Lung (tissue), 16 donors: ENCODE measurements around the gene FBXO28. TPM values are rescaled to one million over a fixed set of nuclear protein-coding genes. Genes with fewer than 3 reads are reported as not detected.
A peak's percentile ranks its signal among the peaks of the same experiment; 100 is the strongest.

ENCODE experiments used
- ATAC-seq: fragments of 200-7000 bp; cut with Tn5 transposase; one replicate; pipeline ENCODE4 v1.9.1; 2020; ENCODE audit warnings: moderate number of reproducible peaks; ENCODE audit not compliant: insufficient read depth, low FRiP score
- DNase-seq, 3 donors: peaks; one replicate each; pipeline ENCODE4 v3.0.0-alpha.2; 2013 to 2017
- H3K27ac ChIP-seq, 2 donors: one replicate each; pipeline ENCODE4 v1.5.1; 2013; ENCODE audit warnings: mild to moderate bottlenecking in 2 of 2, moderate library complexity in 2 of 2, control low read depth in 1 of 2, inconsistent platforms in 1 of 2, low read depth in 1 of 2, low read length in 1 of 2
- H3K27me3 ChIP-seq, 3 donors: one replicate each; pipeline ENCODE4 v1.5.1; 2013; ENCODE audit warnings: low read length in 2 of 3; ENCODE audit not compliant: control insufficient read depth in 3 of 3, insufficient read depth in 3 of 3
- H3K36me3 ChIP-seq, 4 donors: one replicate each; pipeline ENCODE4 v1.5.1; 2013; ENCODE audit warnings: low read length in 4 of 4, mild to moderate bottlenecking in 1 of 4, moderate library complexity in 1 of 4; ENCODE audit not compliant: control insufficient read depth in 4 of 4, insufficient read depth in 4 of 4
- H3K4me1 ChIP-seq, 5 donors: one replicate each; pipeline ENCODE4 v1.5.1; 2013; ENCODE audit warnings: low read length in 5 of 5, mild to moderate bottlenecking in 2 of 5, moderate library complexity in 1 of 5; ENCODE audit not compliant: control insufficient read depth in 5 of 5, insufficient read depth in 5 of 5
- H3K4me3 ChIP-seq: one replicate; pipeline ENCODE4 v1.5.1; 2013; ENCODE audit warnings: mild to moderate bottlenecking, control low read depth, moderate library complexity
- H3K9ac ChIP-seq, 2 donors: one replicate each; pipeline ENCODE4 v1.5.1; 2013; ENCODE audit warnings: low read length in 2 of 2, control low read depth in 1 of 2; ENCODE audit not compliant: insufficient read depth in 1 of 2
- H3K9me3 ChIP-seq, 4 donors: one replicate each; pipeline ENCODE4 v1.5.1; 2013; ENCODE audit warnings: low read length in 3 of 4, mild to moderate bottlenecking in 1 of 4, moderate library complexity in 1 of 4; ENCODE audit not compliant: control insufficient read depth in 4 of 4, insufficient read depth in 3 of 4
- WGBS, 2 donors: extraction: QIAGEN DNeasy Blood & Tissue Kit; methylation state at CpG; one replicate each; pipeline ENCODE4 v1.1.7; 2013; 5-methylcytosine and 5-hydroxymethylcytosine counted together
- long read RNA-seq, 5 donors: transcript quantifications; one replicate each; lab custom pipeline, GENCODE V29; 2026
- polyA plus RNA-seq, 2 donors: library from polyadenylated mRNA; stranded (reverse); fragments of 200-250 nt; gene quantifications; one replicate each; pipeline ENCODE4 v1.2.1, GENCODE V29; 2013
- total RNA-seq, 2 donors: library from RNA; depleted of rRNA in 1 of 2; stranded (reverse); fragments of >200 nt in 1 of 2; gene quantifications; one replicate each; pipeline ENCODE4 v1.2.1, GENCODE V29; 2014 to 2021
- TF ChIP-seq, protein P1 (sequence below): IDR thresholded peaks from 2 replicates; pipeline ENCODE4 v1.5.1; 2012; ENCODE audit warnings: mild to moderate bottlenecking; ENCODE audit errors: control extremely low read depth, extremely low read depth
- donor health status: control.
- donor health status: control.
- donor health status: Bipolar disorder and iron deficiency.
- donor health status: healthy.
- donor health status: DM: yes; HTN: yes; CAD: no.

The FBXO28 gene, protein sequence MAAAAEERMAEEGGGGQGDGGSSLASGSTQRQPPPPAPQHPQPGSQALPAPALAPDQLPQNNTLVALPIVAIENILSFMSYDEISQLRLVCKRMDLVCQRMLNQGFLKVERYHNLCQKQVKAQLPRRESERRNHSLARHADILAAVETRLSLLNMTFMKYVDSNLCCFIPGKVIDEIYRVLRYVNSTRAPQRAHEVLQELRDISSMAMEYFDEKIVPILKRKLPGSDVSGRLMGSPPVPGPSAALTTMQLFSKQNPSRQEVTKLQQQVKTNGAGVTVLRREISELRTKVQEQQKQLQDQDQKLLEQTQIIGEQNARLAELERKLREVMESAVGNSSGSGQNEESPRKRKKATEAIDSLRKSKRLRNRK
- 10 to 100 TPM; 27.4 to 41.5 TPM for total RNA-seq
- 10 to 100 TPM; 10.1 to 11.9 TPM for polyA plus RNA-seq
- long read RNA-seq, donor 1, full-length matches to known transcripts: 6 of 6 reads
- long read RNA-seq, donor 1, partial matches to known transcripts: 0 of 6 reads
- long read RNA-seq, donor 1, other reads (novel, unspliced or antisense): 0 of 6 reads
- long read RNA-seq, donor 2, full-length matches to known transcripts: 5 of 5 reads
- long read RNA-seq, donor 2, partial matches to known transcripts: 0 of 5 reads
- long read RNA-seq, donor 2, other reads (novel, unspliced or antisense): 0 of 5 reads
- long read RNA-seq, donor 3, full-length matches to known transcripts: 3 of 3 reads
- long read RNA-seq, donor 3, partial matches to known transcripts: 0 of 3 reads
- long read RNA-seq, donor 3, other reads (novel, unspliced or antisense): 0 of 3 reads
- long read RNA-seq, donor 4, full-length matches to known transcripts: 1 of 1 reads
- long read RNA-seq, donor 4, partial matches to known transcripts: 0 of 1 reads
- long read RNA-seq, donor 4, other reads (novel, unspliced or antisense): 0 of 1 reads
- long read RNA-seq, donor 5, full-length matches to known transcripts: 8 of 8 reads
- long read RNA-seq, donor 5, partial matches to known transcripts: 0 of 8 reads
- long read RNA-seq, donor 5, other reads (novel, unspliced or antisense): 0 of 8 reads

DNA sequence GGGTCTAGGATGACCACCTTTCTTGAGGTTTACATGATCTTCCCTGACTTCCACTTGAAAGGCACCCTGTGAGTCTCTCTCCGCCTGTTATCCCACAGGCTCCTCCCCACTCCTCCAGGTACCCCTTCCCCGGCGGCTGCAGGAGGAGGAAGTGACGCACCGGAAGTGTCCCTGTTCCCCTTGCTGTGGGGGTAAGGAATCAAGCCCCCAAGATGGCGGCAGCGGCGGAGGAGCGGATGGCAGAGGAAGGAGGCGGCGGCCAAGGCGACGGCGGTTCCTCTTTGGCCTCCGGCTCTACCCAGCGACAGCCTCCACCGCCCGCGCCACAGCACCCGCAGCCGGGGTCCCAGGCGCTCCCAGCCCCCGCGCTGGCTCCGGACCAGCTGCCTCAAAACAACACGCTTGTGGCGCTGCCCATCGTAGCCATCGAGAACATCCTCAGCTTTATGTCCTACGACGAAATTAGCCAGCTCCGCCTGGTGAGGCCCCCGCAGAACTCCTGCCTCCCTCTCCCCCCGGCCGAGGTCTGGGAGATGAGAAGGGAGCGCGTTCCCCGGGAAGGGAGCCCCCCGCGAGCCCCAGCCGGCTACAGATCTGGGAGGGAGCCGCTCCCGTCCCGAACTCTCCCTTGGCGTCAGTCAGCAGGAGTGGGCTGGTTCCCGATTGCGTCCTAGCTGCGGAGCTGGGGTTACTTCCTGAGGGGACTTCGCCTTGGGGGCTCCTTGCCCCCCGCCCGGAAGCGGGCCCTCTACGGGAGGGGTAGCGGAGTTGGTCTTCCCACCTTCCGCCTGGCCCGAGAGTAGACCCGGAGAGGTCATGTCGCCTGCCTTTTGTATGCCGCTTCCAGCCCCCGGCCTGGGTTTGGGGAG, at the start of gene FBXO28:
Gene FBXO28, plus strand, starts transcription at position 194 of the 869 bp plus-strand sequence. Its CDS starts 19 bp downstream, at position 213.
- peak within 1 kb of the TSS; percentile 77 to 84 for H3K9ac ChIP-seq
- 0% methylated on average over 48 to 60 of the region's 60 CpGs for WGBS, 2 donors
- TF ChIP-seq, protein P1, sequence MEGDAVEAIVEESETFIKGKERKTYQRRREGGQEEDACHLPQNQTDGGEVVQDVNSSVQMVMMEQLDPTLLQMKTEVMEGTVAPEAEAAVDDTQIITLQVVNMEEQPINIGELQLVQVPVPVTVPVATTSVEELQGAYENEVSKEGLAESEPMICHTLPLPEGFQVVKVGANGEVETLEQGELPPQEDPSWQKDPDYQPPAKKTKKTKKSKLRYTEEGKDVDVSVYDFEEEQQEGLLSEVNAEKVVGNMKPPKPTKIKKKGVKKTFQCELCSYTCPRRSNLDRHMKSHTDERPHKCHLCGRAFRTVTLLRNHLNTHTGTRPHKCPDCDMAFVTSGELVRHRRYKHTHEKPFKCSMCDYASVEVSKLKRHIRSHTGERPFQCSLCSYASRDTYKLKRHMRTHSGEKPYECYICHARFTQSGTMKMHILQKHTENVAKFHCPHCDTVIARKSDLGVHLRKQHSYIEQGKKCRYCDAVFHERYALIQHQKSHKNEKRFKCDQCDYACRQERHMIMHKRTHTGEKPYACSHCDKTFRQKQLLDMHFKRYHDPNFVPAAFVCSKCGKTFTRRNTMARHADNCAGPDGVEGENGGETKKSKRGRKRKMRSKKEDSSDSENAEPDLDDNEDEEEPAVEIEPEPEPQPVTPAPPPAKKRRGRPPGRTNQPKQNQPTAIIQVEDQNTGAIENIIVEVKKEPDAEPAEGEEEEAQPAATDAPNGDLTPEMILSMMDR: no peak
- peak within 1 kb of the TSS; percentile 87 for H3K4me3 ChIP-seq
- no peaks in the 10 kb centered on the region for H3K9me3 ChIP-seq
- peaks cover 0 to 2% (median 0%) of the 10 kb centered on the region in 3 donors for H3K27me3 ChIP-seq
- DNase-seq (peak; percentile 97 to 99 (median 98)), ATAC-seq (peak; percentile 97)
- peaks cover 0 to 2% (median 0%) of the 10 kb centered on the region in 4 donors for H3K36me3 ChIP-seq
- peaks cover 0 to 24% (median 0%) of the 10 kb centered on the region in 5 donors for H3K4me1 ChIP-seq
- H3K27ac ChIP-seq: peak within 1 kb of the TSS; percentile 86 to 96

DNA sequence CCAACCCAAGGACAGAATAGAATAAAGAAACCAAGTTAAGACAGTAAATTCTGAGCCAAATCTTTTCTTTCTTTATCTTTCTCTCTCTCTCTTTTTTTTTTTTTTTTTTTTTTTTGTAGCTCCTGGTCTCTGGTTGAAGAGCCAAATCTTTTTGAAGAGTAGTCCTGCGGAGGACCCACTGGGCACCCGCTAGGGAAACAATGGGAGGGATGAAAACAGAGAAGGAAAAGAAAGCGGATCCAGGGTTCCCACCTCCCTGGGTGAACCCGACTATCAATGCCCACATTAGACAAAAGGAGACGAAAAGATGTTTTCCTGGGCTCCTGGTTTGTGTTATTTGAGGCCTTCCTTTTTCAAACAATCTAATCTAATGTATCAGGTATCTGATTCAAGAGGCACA, 49.8 kb upstream of the FBXO28 start:
- H3K9me3 ChIP-seq: peaks cover 0 to 4% (median 0%) of the 10 kb centered on the region in 4 donors
- WGBS, 2 donors: 85 to 89% methylated on average over 5 of the region's 5 CpGs
- H3K27ac ChIP-seq: no peak overlapping the region
- H3K4me1 ChIP-seq: no peaks in the 10 kb centered on the region
- TF ChIP-seq, protein P1: no peak
- H3K27me3 ChIP-seq: no peaks in the 10 kb centered on the region
- no peak overlapping the region for H3K4me3 ChIP-seq
- no peaks in the 10 kb centered on the region for H3K36me3 ChIP-seq
- H3K9ac ChIP-seq: no peak overlapping the region
- DNase-seq: no peak
- ATAC-seq: no peak

DNA sequence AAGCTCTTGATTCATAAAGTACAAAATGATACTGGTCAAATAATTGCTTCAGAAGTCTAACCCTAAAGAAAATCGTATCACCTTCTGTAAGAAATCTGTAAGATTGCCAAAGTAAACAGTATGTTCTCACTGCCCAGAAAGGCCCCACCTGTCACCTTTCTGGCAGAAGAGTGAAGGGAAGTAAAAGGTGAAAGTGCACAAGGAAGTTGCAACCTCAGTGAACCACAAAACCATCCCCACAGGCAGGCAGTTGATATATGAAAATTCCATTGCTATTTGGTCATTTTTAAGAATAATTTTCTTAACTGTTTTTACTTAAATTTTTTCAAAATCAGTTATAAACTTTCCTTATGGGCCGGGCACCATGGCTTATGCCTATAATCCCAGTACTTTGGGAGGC, 48.5 kb upstream of the FBXO28 start:
- H3K9me3 ChIP-seq: no peaks in the 10 kb centered on the region
- WGBS, 2 donors: 54 to 66% methylated on average over 2 of the region's 2 CpGs
- H3K4me3 ChIP-seq: no peak overlapping the region
- H3K27ac ChIP-seq: no peak overlapping the region
- no peak overlapping the region for H3K9ac ChIP-seq
- H3K27me3 ChIP-seq: no peaks in the 10 kb centered on the region
- ATAC-seq (peak; percentile 34), DNase-seq (no peak)
- no peaks in the 10 kb centered on the region for H3K4me1 ChIP-seq
- H3K36me3 ChIP-seq: no peaks in the 10 kb centered on the region
- TF ChIP-seq, protein P1: no peak
